Right lobe of liver (tissue), 6 donors: ENCODE results near the gene CRIM1. TPM values are rescaled to one million over a fixed set of nuclear protein-coding genes. Genes with fewer than 3 reads are reported as not detected.

Experiments
- ATAC-seq, 4 donors: fragments of 200-7000 bp; cut with Tn5 transposase; one replicate each; pipeline ENCODE4 v1.9.1; 2020; ENCODE audit warnings: mild to moderate bottlenecking in 4 of 4, moderate library complexity in 4 of 4
- DNase-seq, 3 donors: peaks; one replicate each; pipeline ENCODE4 v3.0.0-alpha.2; 2020
- H3K27ac ChIP-seq, 3 donors: fragments of 200-600 bp; one replicate each; pipeline ENCODE4 v1.8.0; 2022
- H3K27me3 ChIP-seq, 2 donors: fragments of 200-600 bp; one replicate each; pipeline ENCODE4 v1.8.0; 2022
- H3K36me3 ChIP-seq, 4 donors: fragments of 200-600 bp; sonication (generic) in 1 of 4; one replicate each; pipeline versions ENCODE4 v1.5.1 to v1.8.0; 2017 to 2022; ENCODE audit warnings: control low read depth in 1 of 4
- H3K4me1 ChIP-seq, 4 donors: fragments of 200-600 bp; sonication (generic) in 1 of 4; one replicate each; pipeline versions ENCODE4 v1.5.1 to v1.8.0; 2017 to 2022; ENCODE audit warnings: control low read depth in 1 of 4
- H3K4me3 ChIP-seq, 3 donors: fragments of 200-600 bp; one replicate each; pipeline ENCODE4 v1.8.0; 2022
- H3K9me3 ChIP-seq, 4 donors: fragments of 200-600 bp; sonication (generic) in 1 of 4; one replicate each; pipeline versions ENCODE4 v1.5.1 to v1.8.0; 2017 to 2022; ENCODE audit warnings: control low read depth in 1 of 4
- POLR2A ChIP-seq: fragments of 450-650 bp; IDR thresholded peaks from one replicate; pipeline ENCODE4 v1.6.1; 2017; ENCODE audit warnings: antibody characterized with exemption, mild to moderate bottlenecking
- WGBS: methylation state at CpG from one replicate; pipeline ENCODE4 v1.1.6; 2018; ENCODE audit warnings: low coverage, low lambda C conversion rate; ENCODE audit not compliant: insufficient coverage; ENCODE audit errors: missing lambda C conversion rate; 5-methylcytosine and 5-hydroxymethylcytosine counted together
- intact Hi-C, 2 donors: fragments of 100-400 bp; cut with DNase I; formaldehyde crosslinking; loops; one replicate each; pipeline versions ENCODE4 v1.11.2 to v1.14.1; 2022
- total RNA-seq, 6 experiments: library from RNA; depleted of rRNA in 2 of 6; stranded (reverse); fragments of >200 nt in 2 of 6; fragmentation: NEBNext Ultra II Directional in 3 of 6; extraction: Animal tissue kit (Norgen Biotek cat#: 25700) in 3 of 6; gene quantifications; one replicate each; pipeline versions ENCODE4 v1.1.0 to v1.2.4, GENCODE V29; 2016 to 2023
- TF ChIP-seq, protein P1 (sequence below), 4 donors: fragments of 200-600 bp in 3 of 4; fragments of 450-650 bp in 1 of 4; IDR thresholded peaks; one replicate each; pipeline versions ENCODE4 v1.5.1 to v1.8.0; 2016 to 2022; ENCODE audit warnings: antibody characterized with exemption in 4 of 4, mild to moderate bottlenecking in 2 of 4
- donor health status: DM: no; HTN: yes; CAD: no.
- donor health status: DM: no; HTN: no; CAD: no.
- donor health status: DM: no; HTN: no; CAD: no.
- donor health status: DM: no; HTN: yes; CAD: no.
- donor health status: DM: no; HTN: yes; CAD: no.

CRIM1 gene
- total RNA-seq, 6 experiments from 2014 or later, result 4.2 to 30.5 (median 16.7) TPM

GRCh38 chr2:36408198-36408703, 52.7 kb downstream of the CRIM1 start:
- no peak for DNase-seq
- H3K4me3 ChIP-seq, result no peak overlapping the region
- H3K27ac ChIP-seq, result no peak overlapping the region
- intact Hi-C loops, result no loop called here
- H3K27me3 ChIP-seq, result no peaks in the 10 kb centered on the region
- H3K4me1 ChIP-seq, result peaks cover 0 to 4% (median 0%) of the 10 kb centered on the region in 4 donors
- peak; percentile 28 to 62 (median 41) for ATAC-seq
- TF ChIP-seq, protein P1, sequence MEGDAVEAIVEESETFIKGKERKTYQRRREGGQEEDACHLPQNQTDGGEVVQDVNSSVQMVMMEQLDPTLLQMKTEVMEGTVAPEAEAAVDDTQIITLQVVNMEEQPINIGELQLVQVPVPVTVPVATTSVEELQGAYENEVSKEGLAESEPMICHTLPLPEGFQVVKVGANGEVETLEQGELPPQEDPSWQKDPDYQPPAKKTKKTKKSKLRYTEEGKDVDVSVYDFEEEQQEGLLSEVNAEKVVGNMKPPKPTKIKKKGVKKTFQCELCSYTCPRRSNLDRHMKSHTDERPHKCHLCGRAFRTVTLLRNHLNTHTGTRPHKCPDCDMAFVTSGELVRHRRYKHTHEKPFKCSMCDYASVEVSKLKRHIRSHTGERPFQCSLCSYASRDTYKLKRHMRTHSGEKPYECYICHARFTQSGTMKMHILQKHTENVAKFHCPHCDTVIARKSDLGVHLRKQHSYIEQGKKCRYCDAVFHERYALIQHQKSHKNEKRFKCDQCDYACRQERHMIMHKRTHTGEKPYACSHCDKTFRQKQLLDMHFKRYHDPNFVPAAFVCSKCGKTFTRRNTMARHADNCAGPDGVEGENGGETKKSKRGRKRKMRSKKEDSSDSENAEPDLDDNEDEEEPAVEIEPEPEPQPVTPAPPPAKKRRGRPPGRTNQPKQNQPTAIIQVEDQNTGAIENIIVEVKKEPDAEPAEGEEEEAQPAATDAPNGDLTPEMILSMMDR (IDR thresholded peaks at IDR 0.05), result no peak
- TF ChIP-seq POLR2A, result no peak
- 61% methylated on average over 5 of the region's 10 CpGs for WGBS
- H3K36me3 ChIP-seq, result no peaks in the 10 kb centered on the region
- no peaks in the 10 kb centered on the region for H3K9me3 ChIP-seq

DNA sequence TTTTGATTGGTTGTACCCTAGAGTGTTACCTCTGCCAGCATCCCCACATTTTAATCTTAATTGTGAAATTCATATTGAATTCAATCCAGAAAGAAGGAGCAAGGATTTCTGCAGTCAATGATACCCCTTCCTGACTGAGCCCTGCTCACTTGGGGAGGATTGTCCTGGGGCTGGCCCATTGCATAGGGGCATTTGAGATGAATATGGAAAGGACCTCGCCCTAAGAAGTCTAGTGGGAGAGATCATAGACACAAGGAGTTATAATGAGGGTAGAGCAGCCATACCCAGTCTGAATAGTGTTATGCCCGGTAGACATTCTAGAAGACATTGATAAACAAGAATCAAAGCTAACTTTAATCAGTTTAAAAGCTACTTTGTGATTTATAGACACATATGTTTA, 53.8 kb downstream of the CRIM1 start:
- ATAC-seq, result no peak
- Histone ChIP-seq H3K27me3 (no peaks in the 10 kb centered on the region), H3K4me1 (peaks cover 0 to 11% (median 0%) of the 10 kb centered on the region in 4 donors), H3K4me3 (no peak overlapping the region), H3K36me3 (no peaks in the 10 kb centered on the region), H3K27ac (no peak overlapping the region), H3K9me3 (no peaks in the 10 kb centered on the region)
- no peak for TF ChIP-seq POLR2A
- TF ChIP-seq, protein P1 (IDR thresholded peaks at IDR 0.05), result no peak
- whole genome bisulfite sequencing, result 62% methylated on average over 2 of the region's 2 CpGs
- no peak for DNase-seq
- intact Hi-C loops, result no loop called here

DNA sequence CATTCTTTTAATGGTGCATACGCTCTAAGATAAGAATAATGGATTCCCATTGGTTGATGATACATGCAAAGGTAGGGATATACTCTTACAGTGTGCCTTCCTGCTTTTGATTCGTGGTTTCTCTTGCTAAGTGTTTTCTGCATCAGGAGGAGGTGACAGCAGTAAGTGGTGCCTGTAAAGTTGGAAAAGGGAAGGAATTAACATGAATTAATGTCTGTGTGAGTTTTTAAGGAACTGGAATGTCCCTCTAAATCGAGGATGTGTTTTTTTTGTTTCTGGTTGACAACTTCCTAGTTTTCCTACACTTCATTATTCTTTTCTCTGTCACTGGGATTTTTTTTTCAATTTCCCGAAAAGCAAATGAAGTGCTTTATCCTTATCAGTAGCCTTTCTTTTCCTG, 54.4 kb downstream of the CRIM1 start:
- no peak for TF ChIP-seq POLR2A
- TF ChIP-seq, protein P1 (IDR thresholded peaks at IDR 0.05), result no peak
- no peak overlapping the region for H3K27ac ChIP-seq
- ATAC-seq (peak in 3 of 4 donors; percentile 28 to 32 (median 31)), DNase-seq (no peak)
- H3K36me3 ChIP-seq, result no peaks in the 10 kb centered on the region
- H3K27me3 ChIP-seq, result no peaks in the 10 kb centered on the region
- H3K4me3 ChIP-seq, result no peak overlapping the region
- no peaks in the 10 kb centered on the region for H3K9me3 ChIP-seq
- 28% methylated on average over 4 of the region's 4 CpGs for WGBS
- H3K4me1 ChIP-seq, result peaks cover 0 to 12% (median 0%) of the 10 kb centered on the region in 4 donors
- intact Hi-C loops, result no loop called here

- no peaks in the 10 kb centered on the region for H3K27me3 ChIP-seq
- H3K36me3 ChIP-seq, result no peaks in the 10 kb centered on the region
- DNase-seq (no peak), ATAC-seq (no peak)
- no peak overlapping the region for H3K4me3 ChIP-seq
- H3K9me3 ChIP-seq, result no peaks in the 10 kb centered on the region
- 69% methylated on average over 4 of the region's 4 CpGs for WGBS
- no peak for TF ChIP-seq POLR2A
- TF ChIP-seq, protein P1 (IDR thresholded peaks at IDR 0.05), result no peak
- H3K4me1 ChIP-seq, result peaks cover 0 to 12% (median 0%) of the 10 kb centered on the region in 4 donors
- intact Hi-C loops, result no loop called here
- no peak overlapping the region for H3K27ac ChIP-seq
Measured at GRCh38 chr2:36410681-36411080, 55.1 kb downstream of the CRIM1 start.
